HepG2 (cell line): ENCODE results near the gene RPL11. TPM values are rescaled to one million over a fixed set of nuclear protein-coding genes. Genes with fewer than 3 reads are reported as not detected.

ENCODE experiments used
- AKAP8 ChIP-seq: sonication (generic); formaldehyde crosslinking; IDR thresholded peaks from 2 replicates; pipeline ENCODE4 v1.5.1; 2020; ENCODE audit warnings: mild to moderate bottlenecking, missing genetic modification reagents
- DMTF1 ChIP-seq: sonication (generic); formaldehyde crosslinking; IDR thresholded peaks from 2 replicates; pipeline ENCODE4 v1.4.0; 2020; ENCODE audit warnings: mild to moderate bottlenecking, missing genetic modification reagents
- HBP1 ChIP-seq: IDR thresholded peaks from 2 replicates; pipeline ENCODE4 v1.6.1; 2016; ENCODE audit warnings: low read depth, control low read depth
- PREB ChIP-seq: sonication (generic); formaldehyde crosslinking; IDR thresholded peaks from 2 replicates; pipeline ENCODE4 v1.4.0; 2020; ENCODE audit warnings: missing genetic modification reagents
- PRPF4 ChIP-seq: fragments of 200-400 bp; formaldehyde crosslinking; IDR thresholded peaks from 2 replicates; pipeline ENCODE4 v1.6.1; 2016; ENCODE audit warnings: low read length, low read depth; ENCODE audit not compliant: poor library complexity, severe bottlenecking
- RAD21 ChIP-seq: fragments of 450-650 bp; formaldehyde crosslinking; IDR thresholded peaks from 2 replicates; pipeline ENCODE4 v1.5.0; 2020; ENCODE audit warnings: mild to moderate bottlenecking
- SALL2 ChIP-seq: sonication (generic); formaldehyde crosslinking; IDR thresholded peaks from 2 replicates; pipeline ENCODE4 v1.8.1; 2023; ENCODE audit warnings: mild to moderate bottlenecking, missing genetic modification reagents, inconsistent platforms
- SP2 ChIP-seq: sonication (generic); formaldehyde crosslinking; IDR thresholded peaks from 2 replicates; pipeline ENCODE4 v1.5.1; 2020; ENCODE audit warnings: mild to moderate bottlenecking, missing genetic modification reagents
- TBX2 ChIP-seq: sonication (generic); formaldehyde crosslinking; IDR thresholded peaks from 2 replicates; pipeline ENCODE4 v1.5.0; 2020; ENCODE audit warnings: missing genetic modification reagents, mild to moderate bottlenecking, borderline replicate concordance
- TCF7L2 ChIP-seq: IDR thresholded peaks from 2 replicates; pipeline ENCODE4 v1.6.1; 2011; ENCODE audit warnings: mild to moderate bottlenecking, low read depth, low read length, moderate library complexity
- TFE3 ChIP-seq: IDR thresholded peaks from 2 replicates; pipeline ENCODE4 v1.6.1; 2016
- TP53 ChIP-seq: sonication (generic); formaldehyde crosslinking; conservative IDR thresholded peaks from 2 replicates; pipeline ENCODE4 v1.4.0; 2020; ENCODE audit warnings: missing genetic modification reagents
- ZKSCAN1 ChIP-seq: fragments of 150-350 bp; IDR thresholded peaks from 2 replicates; pipeline ENCODE4 v1.6.1; 2014; ENCODE audit warnings: low read length
- ZKSCAN8 ChIP-seq: IDR thresholded peaks from 2 replicates; pipeline ENCODE4 v1.6.1; 2016; ENCODE audit warnings: borderline replicate concordance, missing genetic modification reagents, missing compliant biosample characterization
- ZNF18 ChIP-seq: sonication (generic); formaldehyde crosslinking; IDR thresholded peaks from 2 replicates; pipeline ENCODE4 v1.8.0; 2022; ENCODE audit warnings: mild to moderate bottlenecking, missing genetic modification reagents; ENCODE audit not compliant: insufficient replicate concordance
- ZNF205 ChIP-seq: IDR thresholded peaks from 2 replicates; pipeline ENCODE4 v1.6.1; 2018; ENCODE audit warnings: missing biosample characterization, missing genetic modification reagents
- ZNF331 ChIP-seq: sonication (generic); formaldehyde crosslinking; IDR thresholded peaks from 2 replicates; pipeline ENCODE4 v1.4.0; 2020; ENCODE audit warnings: missing genetic modification reagents
- ZNF556 ChIP-seq: sonication (generic); formaldehyde crosslinking; IDR thresholded peaks from 2 replicates; pipeline ENCODE4 v1.4.0; 2020; ENCODE audit warnings: mild to moderate bottlenecking, missing genetic modification reagents, borderline replicate concordance
- ZNF773 ChIP-seq: sonication (generic); formaldehyde crosslinking; IDR thresholded peaks from 2 replicates; pipeline ENCODE4 v1.4.0; 2020; ENCODE audit warnings: missing genetic modification reagents, borderline replicate concordance
- polyA plus RNA-seq, 8 experiments: library from polyadenylated mRNA; depleted of rRNA in 3 of 8; stranded (reverse) in 7 of 8; unstranded in 1 of 8; fragments of >200 nt; fragmentation: Illumina TruSeq in 4 of 8; extraction: Trizol in 4 of 8; gene quantifications; 2 replicates each; pipeline versions ENCODE4 v1.2.1 to v1.2.3, GENCODE V29; 2011 to 2016; ENCODE audit warnings: low read depth in 4 of 8, missing spikeins in 1 of 8, mixed read lengths in 1 of 8; ENCODE audit not compliant: insufficient read depth in 1 of 8
- total RNA-seq, 5 experiments: library from RNA; depleted of rRNA; stranded (reverse); fragments of >200 nt; fragmentation: Illumina TruSeq; extraction: Trizol; gene quantifications; 2 replicates each; pipeline ENCODE4 v1.2.3, GENCODE V29; 2016; ENCODE audit warnings: low read depth in 1 of 5

RPL11 gene
- total and polyA plus RNA-seq, 2 of the 13 experiments (the other 11 are each of a cell fraction or from before 2014, with no cell fraction given), result 1,682 to 2,010 TPM

GRCh38 chr1:23673086-23673813 lies 18.4 kb upstream of the RPL11 start (continued):
- no peak for TF ChIP-seq PRPF4
- no peak for TF ChIP-seq ZKSCAN1
- TF ChIP-seq RAD21 (CRISPR knock-in tag), result no peak
- TF ChIP-seq TBX2 (CRISPR knock-in tag), result no peak
- 0 out of 2 replicates have a peak, but pooled peaks have one; percentile 43 for TF ChIP-seq ZKSCAN8
- TF ChIP-seq TP53 (CRISPR knock-in tag), result no peak; the same call in 1 of the 2 replicates
- no peak for TF ChIP-seq PREB (CRISPR knock-in tag)
- TF ChIP-seq TFE3 (CRISPR knock-in tag), result peak; percentile 68; the same call in 1 of the 2 replicates
- no peak for TF ChIP-seq SP2 (CRISPR knock-in tag)
- no peak for TF ChIP-seq TCF7L2
- no peak for TF ChIP-seq DMTF1 (CRISPR knock-in tag)
- peak; percentile 90 for TF ChIP-seq HBP1 (CRISPR knock-in tag)
- TF ChIP-seq ZNF205, result peak; percentile 88
- TF ChIP-seq AKAP8, result no peak
- TF ChIP-seq SALL2 (CRISPR knock-in tag), result no peak
- peak; percentile 68 for TF ChIP-seq ZNF331 (CRISPR knock-in tag)
- no peak for TF ChIP-seq ZNF18 (CRISPR knock-in tag)
- no peak for TF ChIP-seq ZNF556
- no peak for TF ChIP-seq ZNF773
